ENCODE data around the gene HGF.

GRCh38 chr7:81753392-81753791 lies 16.5 kb downstream of the HGF start:
- no peak for TF ChIP-seq CTCF (IDR thresholded peaks at IDR 0.05)
- TF ChIP-seq POLR2A (IDR thresholded peaks at IDR 0.05; ENCODE audit: low read depth): no peak
